H1 (cell line): ENCODE data around the gene MAPKAP1. TPM values are rescaled to one million over a fixed set of nuclear protein-coding genes. Genes with fewer than 3 reads are reported as not detected.

ENCODE experiments used
- CTCF ChIA-PET: fragments of 300-600 bp; sonication (Branson Sonifier 250); formaldehyde crosslinking; loops from one replicate; lab custom pipeline; 2021; ENCODE audit not compliant: partially characterized antibody; lab: Charles Lee
- POLR2A ChIA-PET: fragments of 300-600 bp; sonication (Branson Sonifier 250); formaldehyde crosslinking; loops from one replicate; lab custom pipeline; 2021; ENCODE audit warnings: inconsistent platforms; ENCODE audit not compliant: partially characterized antibody; lab: Charles Lee
- DNase-seq, 2 experiments: peaks; one replicate each; pipeline versions ENCODE4 v3.0.0 to v3.0.0-alpha.2; 2010 to 2022; ENCODE audit warnings: low spot score in 2 of 2, low read depth in 1 of 2, mixed read lengths in 1 of 2
- FAIRE-seq: peaks from 2 replicates; lab custom pipeline; 2011; peaks lifted over from hg19 to GRCh38; lab: Jason Lieb, UNC
- H2AFZ ChIP-seq: 2 replicates; pipeline ENCODE4 v1.8.1; 2012; ENCODE audit warnings: low read length, inconsistent platforms
- H2AK5ac ChIP-seq: 2 replicates; pipeline ENCODE4 v1.6.1; 2013; ENCODE audit warnings: low read depth, low read length
- H2BK120ac ChIP-seq: replicated peaks from 2 replicates; pipeline ENCODE3; 2013; ENCODE audit warnings: low read depth, low read length, inconsistent platforms
- H2BK12ac ChIP-seq: 2 replicates; pipeline ENCODE4 v1.6.1; 2013; ENCODE audit warnings: low read depth, low read length
- H2BK15ac ChIP-seq: 2 replicates; pipeline ENCODE4 v1.6.1; 2013; ENCODE audit warnings: low read length
- H2BK20ac ChIP-seq: 2 replicates; pipeline ENCODE4 v1.6.1; 2013; ENCODE audit warnings: low read length
- H2BK5ac ChIP-seq: 2 replicates; pipeline ENCODE4 v1.6.1; 2013; ENCODE audit warnings: low read depth, low read length
- H3K14ac ChIP-seq: 2 replicates; pipeline ENCODE4 v1.6.1; 2013; ENCODE audit warnings: inconsistent platforms; ENCODE audit not compliant: insufficient read length
- H3K18ac ChIP-seq: 2 replicates; pipeline ENCODE4 v1.6.1; 2013; ENCODE audit warnings: low read length; ENCODE audit errors: extremely low read depth
- H3K23ac ChIP-seq: 2 replicates; pipeline ENCODE4 v1.6.1; 2013; ENCODE audit warnings: inconsistent platforms; ENCODE audit not compliant: insufficient read length
- H3K23me2 ChIP-seq: 2 replicates; pipeline ENCODE4 v1.6.1; 2013; ENCODE audit warnings: low read depth, low read length
- H3K27ac ChIP-seq: 2 replicates; pipeline ENCODE4 v1.6.1; 2011; ENCODE audit warnings: low read depth, low read length, inconsistent platforms
- H3K27me3 ChIP-seq, 4 experiments: replicated peaks in 1 of 4; 1 replicate in 1 of 4; 2 replicates in 3 of 4; pipeline versions ENCODE4 v1.6.1 to v1.8.1; 2011 to 2013; ENCODE audit warnings: low read length in 3 of 4, mild to moderate bottlenecking in 3 of 4, inconsistent platforms in 2 of 4, mixed read lengths in 2 of 4, moderate library complexity in 1 of 4; ENCODE audit not compliant: control insufficient read depth in 3 of 4, insufficient read depth in 3 of 4; ENCODE audit errors: extremely low read depth in 1 of 4
- H3K36me3 ChIP-seq, 4 experiments: 2 replicates each; pipeline versions ENCODE4 v1.6.1 to v1.8.1; 2011 to 2013; ENCODE audit warnings: mild to moderate bottlenecking in 4 of 4, low read length in 3 of 4, moderate library complexity in 2 of 4, control low read depth in 1 of 4, inconsistent platforms in 1 of 4; ENCODE audit not compliant: insufficient read depth in 4 of 4, control insufficient read depth in 2 of 4
- H3K4ac ChIP-seq: replicated peaks from 2 replicates; pipeline ENCODE3; 2013; ENCODE audit warnings: low read length, low read depth, mixed read lengths, inconsistent platforms; ENCODE audit not compliant: insufficient read length
- H3K4me1 ChIP-seq, 4 experiments: replicated peaks in 1 of 4; 1 replicate in 1 of 4; 2 replicates in 3 of 4; pipeline versions ENCODE4 v1.6.1 to v1.8.1; 2011 to 2013; ENCODE audit warnings: low read length in 3 of 4, inconsistent platforms in 2 of 4, mixed read lengths in 1 of 4; ENCODE audit not compliant: insufficient read depth in 4 of 4, control insufficient read depth in 3 of 4
- H3K4me2 ChIP-seq, 2 experiments: 2 replicates each; pipeline versions ENCODE4 v1.6.1 to v1.8.1; 2011 to 2013; ENCODE audit warnings: low read depth in 2 of 2, low read length in 2 of 2, control low read depth in 1 of 2, inconsistent platforms in 1 of 2, mild to moderate bottlenecking in 1 of 2; ENCODE audit not compliant: insufficient read depth in 1 of 2
- H3K4me3 ChIP-seq, 4 experiments: fragments of 200-600, 300-600 bp in 1 of 4; sonication (generic), shearing (Covaris generic), sonication (Bioruptor Twin) in 1 of 4; 2 replicates each; pipeline versions ENCODE4 v1.5.1 to v1.8.1; 2011 to 2016; ENCODE audit warnings: low read length in 4 of 4, low read depth in 3 of 4, control low read depth in 2 of 4, inconsistent platforms in 2 of 4, mild to moderate bottlenecking in 2 of 4, mixed read lengths in 1 of 4, moderate library complexity in 1 of 4; ENCODE audit not compliant: insufficient read depth in 2 of 4; ENCODE audit errors: extremely low read depth in 1 of 4
- H3K56ac ChIP-seq: replicated peaks from 2 replicates; pipeline ENCODE3; 2013; ENCODE audit warnings: low read depth, mild to moderate bottlenecking, mixed read lengths, low read length, inconsistent platforms; ENCODE audit not compliant: insufficient read length
- H3K79me1 ChIP-seq: 2 replicates; pipeline ENCODE4 v1.6.1; 2013; ENCODE audit warnings: low read depth, low read length, control low read depth
- H3K79me2 ChIP-seq, 2 experiments: 2 replicates each; pipeline versions ENCODE4 v1.6.1 to v1.8.1; 2012 to 2013; ENCODE audit warnings: low read length in 2 of 2, mild to moderate bottlenecking in 2 of 2, inconsistent platforms in 1 of 2; ENCODE audit not compliant: insufficient read depth in 2 of 2, control insufficient read depth in 1 of 2
- H3K9ac ChIP-seq, 4 experiments: replicated peaks in 1 of 4; 1 replicate in 1 of 4; 2 replicates in 3 of 4; pipeline versions ENCODE4 v1.6.1 to v1.8.1; 2011 to 2013; ENCODE audit warnings: low read depth in 3 of 4, low read length in 3 of 4, control low read depth in 2 of 4, mild to moderate bottlenecking in 2 of 4, moderate library complexity in 2 of 4, inconsistent platforms in 1 of 4; ENCODE audit errors: extremely low read depth in 1 of 4
- H3K9me3 ChIP-seq, 2 experiments: 2 replicates each; pipeline versions ENCODE4 v1.6.1 to v1.8.1; 2012 to 2013; ENCODE audit warnings: mild to moderate bottlenecking in 2 of 2, moderate library complexity in 2 of 2, control low read depth in 1 of 2, inconsistent platforms in 1 of 2, low read depth in 1 of 2, low read length in 1 of 2, mixed read lengths in 1 of 2; ENCODE audit not compliant: insufficient read depth in 2 of 2
- H4K20me1 ChIP-seq, 2 experiments: replicated peaks in 1 of 2; 2 replicates each; pipeline versions ENCODE3 to v1.8.1; 2011 to 2013; ENCODE audit warnings: inconsistent platforms in 2 of 2, low read length in 2 of 2, mild to moderate bottlenecking in 1 of 2; ENCODE audit not compliant: insufficient read depth in 2 of 2, control insufficient read depth in 1 of 2
- H4K5ac ChIP-seq: 2 replicates; pipeline ENCODE4 v1.6.1; 2013; ENCODE audit warnings: low read length, low read depth, mixed read lengths, inconsistent platforms; ENCODE audit not compliant: insufficient read length
- H4K8ac ChIP-seq: 2 replicates; pipeline ENCODE4 v1.8.0; 2013; ENCODE audit warnings: mild to moderate bottlenecking, moderate library complexity, low read length, inconsistent platforms; ENCODE audit not compliant: insufficient read depth; ENCODE audit errors: extremely low read depth
- H4K91ac ChIP-seq: replicated peaks from 2 replicates; pipeline ENCODE3; 2013; ENCODE audit warnings: low read length, mixed read lengths, inconsistent platforms; ENCODE audit not compliant: insufficient read length
- ATF3 ChIP-seq: IDR thresholded peaks from 2 replicates; pipeline ENCODE4 v1.6.1; 2011; ENCODE audit warnings: low read depth, mild to moderate bottlenecking, low read length; ENCODE audit not compliant: insufficient read depth
- CBX5 ChIP-seq: fragments of 300-800, 300-1000 bp; sonication (generic); IDR thresholded peaks from 2 replicates; pipeline ENCODE4 v1.7.1; 2016; ENCODE audit warnings: antibody characterized with exemption, low read length, low read depth
- CHD2 ChIP-seq: IDR thresholded peaks from 2 replicates; pipeline ENCODE4 v1.6.1; 2012; ENCODE audit warnings: low read length, improper control_type of control experiment
- FOSL1 ChIP-seq: IDR thresholded peaks from 2 replicates; pipeline ENCODE4 v1.6.1; 2011; ENCODE audit warnings: mild to moderate bottlenecking, low read depth, low read length, moderate library complexity; ENCODE audit not compliant: insufficient read depth
- SIX5 ChIP-seq: IDR thresholded peaks from 2 replicates; pipeline ENCODE4 v1.6.1; 2011; ENCODE audit warnings: mild to moderate bottlenecking, low read depth, low read length
- SP1 ChIP-seq: IDR thresholded peaks from 2 replicates; pipeline ENCODE4 v1.6.1; 2011; ENCODE audit warnings: low read depth, low read length
- SUZ12 ChIP-seq: fragments of 200-600 bp; sonication (generic); IDR thresholded peaks from 2 replicates; pipeline ENCODE4 v1.6.1; 2012; ENCODE audit warnings: mild to moderate bottlenecking, inconsistent platforms, low read length, moderate library complexity, mixed read lengths
- TCF12 ChIP-seq: IDR thresholded peaks from 2 replicates; pipeline ENCODE4 v1.6.1; 2011; ENCODE audit warnings: low read depth, mild to moderate bottlenecking, low read length
- TEAD4 ChIP-seq: IDR thresholded peaks from 2 replicates; pipeline ENCODE4 v1.6.1; 2012; ENCODE audit warnings: low read depth, low read length, inconsistent platforms, mixed read lengths
- ZNF274 ChIP-seq: IDR thresholded peaks from 2 replicates; pipeline ENCODE4 v1.7.0; 2012; ENCODE audit warnings: low read length, borderline replicate concordance; ENCODE audit errors: extremely low read depth
- WGBS, 2 experiments: shearing (Covaris generic) in 1 of 2; methylation state at CpG; one replicate each; pipeline versions ENCODE4 v1.1.6 to v1.1.7; 2013 to 2015; ENCODE audit warnings: low lambda C conversion rate in 2 of 2, mixed read lengths in 2 of 2, inconsistent platforms in 1 of 2, low coverage in 1 of 2, missing lambda C conversion rate in 1 of 2; ENCODE audit not compliant: insufficient replicate concordance in 2 of 2, insufficient coverage in 1 of 2, insufficient read length in 1 of 2; ENCODE audit errors: extremely low coverage in 1 of 2, missing lambda C conversion rate in 1 of 2; 5-methylcytosine and 5-hydroxymethylcytosine counted together
- polyA plus RNA-seq, 7 experiments: library from polyadenylated mRNA; depleted of rRNA in 3 of 7; stranded (reverse) in 5 of 7; unstranded in 2 of 7; fragments of >200 nt in 5 of 7; fragments of 200-250 nt in 2 of 7; gene quantifications; 1 replicate in 5 of 7; 2 replicates in 1 of 7; 4 replicates in 1 of 7; pipeline versions ENCODE4 v1.2.1 to v1.2.3, GENCODE V29; 2011 to 2013; ENCODE audit warnings: missing spikeins in 2 of 7, mixed read lengths in 2 of 7
- total RNA-seq: library from RNA; stranded (reverse); fragmentation: NEBNext Ultra II Directional; extraction: Animal tissue kit (Norgen Biotek cat#: 25700); gene quantifications from 2 replicates; pipeline ENCODE4 v1.2.1, GENCODE V29; 2021

Gene MAPKAP1
- total and polyA plus RNA-seq, 2 of the 8 experiments (the other 6 are each of a cell fraction or from before 2014, with no cell fraction given): 79.2 to 140 TPM

GRCh38 chr9:125634040-125634717, 72.8 kb downstream of the MAPKAP1 start:
- no peak for FAIRE-seq
- H3K4me2 ChIP-seq: no peak overlapping the region
- no peaks in the 10 kb centered on the region for H3K27me3 ChIP-seq
- no peak overlapping the region for H3K4ac ChIP-seq
- H3K4me1 ChIP-seq: peaks cover 3 to 21% (median 9%) of the 10 kb centered on the region in 4 experiments; a peak in 4 of 7 replicates
- H4K8ac ChIP-seq: no peak overlapping the region
- H2AFZ ChIP-seq: no peak overlapping the region
- no peak overlapping the region for H3K27ac ChIP-seq
- no peak overlapping the region for H2BK120ac ChIP-seq
- no peak overlapping the region for H4K5ac ChIP-seq
- no peak overlapping the region for H2BK5ac ChIP-seq
- H3K79me1 ChIP-seq: peaks cover 4% of the 10 kb centered on the region; the same call in 1 of the 2 replicates
- no peaks in the 10 kb centered on the region for H3K23me2 ChIP-seq
- ChIA-PET POLR2A (no interaction called here), CTCF (interaction anchor here (2.5 kb wide), 1 partner anchor 227 kb away, joined by 7 read pairs; no protein-coding TSS in a partner anchor)
- H3K23ac ChIP-seq: no peak overlapping the region
- no peak overlapping the region for H2BK20ac ChIP-seq
- H2BK12ac ChIP-seq: no peak overlapping the region
- WGBS, 2 experiments: 90% methylated on average over 5 of the region's 5 CpGs; no CpG with 5 or more reads in 1 of the 2 experiments
- H3K4me3 ChIP-seq: no peak overlapping the region
- H3K9ac ChIP-seq: no peak overlapping the region
- no peak overlapping the region for H3K14ac ChIP-seq
- no peak overlapping the region for H4K91ac ChIP-seq
- peaks cover 0 to 67% of the 10 kb centered on the region in 2 experiments; a peak in 3 of 4 replicates for H3K79me2 ChIP-seq
- no peaks in the 10 kb centered on the region for H3K9me3 ChIP-seq
- H3K36me3 ChIP-seq: no peaks in the 10 kb centered on the region
- peaks cover 0 to 4% of the 10 kb centered on the region in 2 experiments for H4K20me1 ChIP-seq
- no peak overlapping the region for H3K18ac ChIP-seq
- no peak overlapping the region for H3K56ac ChIP-seq
- H2AK5ac ChIP-seq: no peak overlapping the region
- no peak overlapping the region for H2BK15ac ChIP-seq
- DNase-seq: no peak
- TF ChIP-seq FOSL1 (no peak), ATF3 (no peak), CHD2 (no peak), CBX5 (no peak), ZNF274 (no peak), TCF12 (no peak), TEAD4 (no peak), SUZ12 (no peak), SP1 (no peak), SIX5 (no peak)
